LoVo (cell line): ENCODE data around the gene AUTS2.

ENCODE experiments used
- DNase-seq: peaks from one replicate; pipeline ENCODE4 v3.0.0-alpha.2; 2016; ENCODE audit warnings: low spot score

Gene AUTS2

GRCh38 chr7:69818636-69819332, 220.5 kb downstream of the AUTS2 start:
- DNase-seq: no peak

- no peak for DNase-seq
These were observed 221.0 kb downstream of the AUTS2 start for GRCh38 chr7:69819333-69819705.

GRCh38 chr7:69820479-69821192, 222.4 kb downstream of the AUTS2 start:
- no peak for DNase-seq

DNA sequence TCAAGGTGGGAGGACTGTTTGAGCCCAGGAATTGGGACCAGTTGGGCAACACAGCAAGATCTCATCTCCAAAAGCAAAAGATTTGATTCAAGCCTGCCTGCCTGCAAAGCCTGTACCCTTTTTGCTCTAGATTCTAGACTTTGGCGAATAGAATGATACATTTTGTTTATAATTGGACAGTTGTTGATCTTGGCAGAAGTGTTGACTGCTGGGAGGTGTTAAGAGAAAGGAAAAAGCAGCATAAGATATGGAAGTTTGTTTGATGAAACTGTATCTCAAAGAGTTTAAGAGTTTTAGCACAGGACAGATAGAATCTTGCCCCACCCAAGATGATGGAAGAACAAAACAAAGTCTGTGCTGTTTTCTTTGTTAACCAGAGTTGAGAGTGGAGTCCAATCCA, 224.1 kb downstream of the AUTS2 start:
- DNase-seq: no peak

GRCh38 chr7:69823151-69823744, 225.0 kb downstream of the AUTS2 start:
- DNase-seq: no peak

DNA sequence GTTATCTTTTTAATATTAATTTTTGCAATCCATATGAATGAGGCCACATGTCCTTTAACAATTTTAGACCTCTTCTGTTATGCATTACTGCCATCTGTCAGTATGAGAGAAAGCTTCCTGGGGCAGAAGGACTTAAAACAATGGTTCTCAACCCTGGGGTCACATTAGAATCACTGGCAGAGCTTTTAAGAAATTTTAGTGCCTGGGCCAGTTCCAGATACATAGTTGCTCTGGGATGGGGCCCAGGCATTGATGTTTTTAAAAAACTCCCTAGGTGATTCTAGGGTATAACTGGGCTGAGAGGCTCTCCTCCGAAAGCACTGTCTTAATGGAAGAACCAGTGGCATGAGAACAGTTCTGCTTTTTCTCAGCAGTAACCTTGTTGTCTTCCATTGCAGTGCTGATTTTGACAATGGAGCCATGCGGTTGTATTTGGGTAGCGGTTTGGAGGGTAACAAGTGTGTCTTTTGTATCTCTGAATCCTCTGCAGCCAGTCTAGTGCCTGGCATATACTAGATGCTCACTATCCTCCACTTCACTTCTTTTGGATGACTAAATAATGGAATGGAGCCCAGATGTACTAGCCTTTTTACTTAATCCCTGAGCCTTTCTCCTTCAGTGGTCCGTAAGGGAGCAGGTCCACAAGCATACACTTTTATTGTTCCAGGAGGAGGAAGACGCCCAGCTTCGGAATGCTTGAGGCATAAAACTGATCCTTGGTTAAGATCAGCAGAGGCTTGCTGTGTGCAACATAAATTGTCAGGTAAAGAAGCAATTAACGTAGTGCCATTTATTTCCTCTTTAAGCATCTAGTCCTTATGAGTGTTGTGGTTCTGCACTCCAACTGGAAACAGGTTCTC, 227.1 kb downstream of the AUTS2 start:
- no peak for DNase-seq

GRCh38 chr7:69826283-69826682, 228.0 kb downstream of the AUTS2 start:
- DNase-seq: no peak

DNA sequence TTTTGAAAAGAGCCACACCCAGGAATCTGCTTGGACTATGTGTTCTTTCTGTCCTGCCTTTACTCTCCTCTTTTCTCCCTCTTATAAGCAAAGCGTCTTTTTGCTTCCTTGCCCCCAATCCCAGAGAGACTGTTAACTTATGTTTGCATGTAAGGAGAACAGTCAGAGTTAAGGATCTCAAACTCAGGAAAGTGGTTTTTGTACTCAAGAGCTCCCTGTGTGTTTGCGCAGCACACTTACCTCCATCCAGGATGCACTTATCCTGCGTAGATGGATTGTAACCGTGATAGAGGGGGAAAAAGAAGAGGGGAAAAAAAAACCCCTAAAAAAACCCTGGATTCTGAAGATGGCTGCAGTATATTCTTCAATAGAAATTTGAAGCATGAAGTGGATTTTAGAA, 228.9 kb downstream of the AUTS2 start:
- DNase-seq: no peak

GRCh38 chr7:69827558-69827957, 229.3 kb downstream of the AUTS2 start:
- DNase-seq: no peak

DNA sequence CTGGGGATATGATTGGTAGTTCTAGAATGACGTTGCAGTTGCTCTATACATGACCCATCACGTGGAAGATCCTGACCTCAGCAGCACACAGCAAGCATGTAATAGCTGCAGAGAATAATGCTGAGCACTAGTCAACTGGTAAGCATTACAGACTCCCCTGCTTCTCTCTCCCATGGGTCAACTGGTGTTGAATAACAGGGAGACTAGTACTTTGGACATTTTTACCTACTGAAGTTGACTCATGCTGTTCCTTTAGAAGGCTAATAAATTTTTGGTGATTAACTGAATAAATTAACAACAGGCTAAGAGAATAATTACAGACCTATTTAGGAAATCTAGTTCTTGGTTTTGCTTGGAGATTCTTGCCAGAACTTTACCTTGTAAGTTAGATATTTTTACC, 234.1 kb downstream of the AUTS2 start:
- DNase-seq: no peak

DNA sequence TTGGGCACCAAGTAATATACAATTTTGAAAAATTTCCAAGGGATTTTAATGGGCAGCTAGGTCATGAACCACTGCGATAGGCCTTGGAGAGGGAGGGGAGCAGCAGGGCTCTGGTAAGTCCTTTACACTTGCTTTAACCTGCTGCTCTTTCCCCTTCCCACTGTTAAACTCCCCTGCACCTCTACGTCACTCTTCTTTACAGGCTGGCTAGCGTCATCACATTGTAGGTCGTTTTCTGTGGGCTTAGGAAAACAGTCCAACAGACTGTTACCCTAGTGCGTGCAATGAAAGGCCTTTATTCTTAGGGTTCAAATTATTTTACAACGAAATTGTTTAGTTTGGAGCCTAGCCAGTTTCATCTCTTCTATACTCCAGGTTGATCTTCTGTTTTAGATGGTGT, 235.7 kb downstream of the AUTS2 start:
- no peak for DNase-seq

GRCh38 chr7:69836702-69837101, 238.4 kb downstream of the AUTS2 start:
- no peak for DNase-seq

DNA sequence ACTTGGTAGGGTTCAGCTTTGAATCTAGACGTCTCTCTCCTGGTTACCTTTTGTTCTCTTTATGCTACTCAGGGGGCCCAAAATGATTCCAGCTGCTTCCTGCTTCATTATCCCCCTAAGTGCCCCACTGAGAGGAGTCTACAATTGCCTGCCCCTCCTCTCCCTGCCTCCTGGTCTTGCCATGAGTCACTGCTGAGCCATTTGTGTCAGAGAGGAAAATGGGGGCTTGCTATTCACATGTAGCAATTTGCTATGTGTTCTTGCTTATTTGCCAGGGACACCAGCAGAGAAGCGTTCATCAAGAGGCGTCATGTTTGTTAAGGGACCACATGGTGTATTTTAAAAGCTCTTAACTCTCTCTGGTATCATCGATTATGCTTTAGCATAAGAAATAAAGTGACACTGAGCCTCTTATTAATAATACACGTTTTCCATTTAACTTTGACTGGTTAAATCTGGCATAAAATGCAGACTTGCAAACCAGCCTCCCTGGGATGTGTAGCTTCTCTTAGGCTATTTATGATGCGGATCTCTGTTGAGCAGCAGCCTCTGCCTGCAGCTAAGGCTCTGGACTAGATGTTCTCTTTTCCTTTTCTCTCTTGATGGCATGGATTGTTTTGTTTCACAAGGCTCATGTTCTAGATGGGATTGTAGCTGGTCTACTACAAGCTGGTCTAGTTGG, 239.3 kb downstream of the AUTS2 start:
- DNase-seq: no peak

DNA sequence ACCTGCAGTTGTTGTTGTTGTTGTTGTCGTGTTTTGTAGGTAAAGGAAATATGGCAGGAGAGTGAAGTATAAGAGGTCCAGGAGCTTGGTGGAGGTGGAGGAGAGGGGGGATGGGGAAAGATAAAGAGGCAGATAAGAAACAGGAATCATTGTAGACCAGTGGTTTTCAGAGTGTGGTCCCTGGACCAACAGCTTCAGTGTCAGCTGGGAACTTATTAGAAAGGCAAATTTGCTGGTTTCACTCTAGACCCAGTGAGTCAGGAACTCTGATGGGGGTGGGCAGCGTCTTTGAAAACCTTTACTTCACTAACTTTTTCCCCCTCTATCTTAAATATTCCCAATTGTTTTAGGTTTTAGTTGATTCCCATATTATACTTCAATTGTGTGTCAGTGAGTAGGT, 241.5 kb downstream of the AUTS2 start:
- no peak for DNase-seq

DNA sequence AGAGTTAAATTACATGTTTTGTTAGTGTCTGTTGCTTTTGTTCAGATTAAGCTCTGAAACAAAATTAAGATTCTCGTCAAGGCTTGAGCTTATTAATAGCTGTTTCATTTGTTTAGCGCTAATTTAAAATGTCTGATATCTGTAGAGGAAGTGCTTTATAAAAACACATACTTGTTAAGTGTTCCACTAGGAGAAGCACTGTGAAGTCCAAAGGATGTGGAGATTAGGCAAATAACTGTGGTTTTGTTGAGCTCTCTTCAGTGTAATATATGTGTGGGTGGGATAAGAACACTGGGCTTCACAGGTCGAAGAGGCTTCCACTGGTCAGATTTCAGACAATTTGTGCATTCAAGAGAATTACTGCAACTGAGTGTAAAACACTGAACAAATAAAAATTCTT, 242.0 kb downstream of the AUTS2 start:
- DNase-seq: no peak

GRCh38 chr7:69843653-69844052, 245.4 kb downstream of the AUTS2 start:
- no peak for DNase-seq

GRCh38 chr7:69844264-69844868, 246.1 kb downstream of the AUTS2 start:
- no peak for DNase-seq

- DNase-seq: no peak
These were observed 247.6 kb downstream of the AUTS2 start for GRCh38 chr7:69845721-69846495.

DNA sequence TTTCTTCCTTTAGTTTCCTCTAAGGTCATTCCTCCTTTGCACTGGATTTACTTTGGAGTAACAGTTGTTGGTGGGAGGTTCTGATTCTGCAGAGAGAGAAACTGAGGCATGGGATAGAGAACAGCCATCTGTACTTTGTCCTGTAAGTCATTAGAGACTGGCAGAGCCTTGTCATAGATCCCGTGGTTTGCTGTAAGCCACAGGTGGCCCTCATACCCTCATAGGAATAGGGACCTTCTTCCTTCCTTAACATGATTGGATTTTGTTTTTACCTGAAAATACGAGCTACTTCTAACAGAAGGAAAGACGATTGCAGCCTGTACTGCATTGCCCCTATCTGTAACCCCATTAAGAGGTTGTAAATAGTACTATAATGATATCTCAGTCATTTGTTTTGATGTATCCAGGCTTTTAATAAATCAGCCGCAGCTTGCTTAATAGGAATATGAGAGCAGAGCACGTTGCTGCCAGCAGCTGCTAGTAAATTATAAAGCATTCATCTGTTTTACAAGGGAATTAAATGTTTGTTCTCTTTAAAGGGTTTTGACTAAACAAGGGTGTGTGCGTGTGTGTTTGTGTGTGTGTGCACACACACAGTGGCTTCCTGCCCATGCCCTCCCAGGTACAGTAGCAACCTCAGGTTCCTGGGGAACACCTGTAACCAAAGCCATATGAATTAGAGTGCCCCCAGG, 249.8 kb downstream of the AUTS2 start:
- DNase-seq: no peak

GRCh38 chr7:69849268-69849667, 251.0 kb downstream of the AUTS2 start:
- no peak for DNase-seq
